ENCODE measurements around the gene DOK7. TPM values are rescaled to one million over a fixed set of nuclear protein-coding genes. Genes with fewer than 3 reads are reported as not detected.
A peak's percentile ranks its signal among the peaks of the same experiment; 100 is the strongest.

Gene DOK7
- total RNA-seq, 1 experiment from 2014 or later = 9.6 TPM

- Histone ChIP-seq H3K4me1 (peaks cover 46% of the 10 kb centered on the region), H3K36me3 (no peaks in the 10 kb centered on the region; the same call in 1 of the 2 replicates), H3K9me3 (replicated peaks) (no peaks in the 10 kb centered on the region), H3K27ac (no peak overlapping the region), H3K4me3 (no peak overlapping the region), H3K27me3 (no peaks in the 10 kb centered on the region)
- peak; percentile 85 to 86 for DNase-seq
These were observed 23.7 kb downstream of the DOK7 start for GRCh38 chr4:3486541-3487540.

- H3K27ac ChIP-seq = no peak overlapping the region
- peaks cover 37% of the 10 kb centered on the region for H3K4me1 ChIP-seq
- DNase-seq = no peak
- no peaks in the 10 kb centered on the region for H3K27me3 ChIP-seq
- no peak overlapping the region for H3K4me3 ChIP-seq
- H3K36me3 ChIP-seq = no peaks in the 10 kb centered on the region; the same call in 1 of the 2 replicates
- H3K9me3 ChIP-seq (replicated peaks) = no peaks in the 10 kb centered on the region
These were observed 24.8 kb downstream of the DOK7 start for GRCh38 chr4:3487861-3488260.

GRCh38 chr4:3488820-3489219, 25.7 kb downstream of the DOK7 start:
- no peak overlapping the region for H3K27ac ChIP-seq
- no peaks in the 10 kb centered on the region for H3K9me3 ChIP-seq (replicated peaks)
- no peaks in the 10 kb centered on the region for H3K27me3 ChIP-seq
- no peaks in the 10 kb centered on the region; the same call in 1 of the 2 replicates for H3K36me3 ChIP-seq
- peaks cover 32% of the 10 kb centered on the region for H3K4me1 ChIP-seq
- H3K4me3 ChIP-seq = no peak overlapping the region
- no peak for DNase-seq

GRCh38 chr4:3489451-3489962, 26.4 kb downstream of the DOK7 start:
- peak; percentile 49 to 50 for DNase-seq
- Histone ChIP-seq H3K4me1 (peaks cover 27% of the 10 kb centered on the region), H3K27me3 (no peaks in the 10 kb centered on the region), H3K4me3 (no peak overlapping the region), H3K27ac (no peak overlapping the region), H3K9me3 (replicated peaks) (no peaks in the 10 kb centered on the region), H3K36me3 (no peaks in the 10 kb centered on the region; the same call in 1 of the 2 replicates)

- no peak for DNase-seq
- Histone ChIP-seq H3K27ac (no peak overlapping the region), H3K9me3 (replicated peaks) (no peaks in the 10 kb centered on the region), H3K4me3 (no peak overlapping the region), H3K4me1 (peaks cover 8% of the 10 kb centered on the region; the same call in 1 of the 2 replicates), H3K36me3 (no peaks in the 10 kb centered on the region; the same call in 1 of the 2 replicates), H3K27me3 (no peaks in the 10 kb centered on the region)
These were observed 28.7 kb downstream of the DOK7 start for GRCh38 chr4:3491681-3492405.

GRCh38 chr4:3492741-3493719, 29.9 kb downstream of the DOK7 start:
- no peaks in the 10 kb centered on the region; the same call in 1 of the 2 replicates for H3K36me3 ChIP-seq
- H3K4me3 ChIP-seq = no peak overlapping the region
- no peak overlapping the region for H3K27ac ChIP-seq
- no peaks in the 10 kb centered on the region for H3K9me3 ChIP-seq (replicated peaks)
- H3K27me3 ChIP-seq = no peaks in the 10 kb centered on the region
- DNase-seq = peak in 1 of 2 experiments; percentile 34
- H3K4me1 ChIP-seq = peaks cover 2% of the 10 kb centered on the region; the same call in 1 of the 2 replicates

GRCh38 chr4:3493720-3494461, 30.8 kb downstream of the DOK7 start:
- H3K4me1 ChIP-seq = peaks cover 2% of the 10 kb centered on the region; the same call in 1 of the 2 replicates
- no peaks in the 10 kb centered on the region for H3K27me3 ChIP-seq
- H3K9me3 ChIP-seq (replicated peaks) = no peaks in the 10 kb centered on the region
- peak in 1 of 2 experiments; percentile 34 for DNase-seq
- H3K4me3 ChIP-seq = no peak overlapping the region
- no peak overlapping the region for H3K27ac ChIP-seq
- no peaks in the 10 kb centered on the region; the same call in 1 of the 2 replicates for H3K36me3 ChIP-seq

- Histone ChIP-seq H3K9me3 (replicated peaks) (no peaks in the 10 kb centered on the region), H3K36me3 (no peaks in the 10 kb centered on the region; the same call in 1 of the 2 replicates), H3K4me1 (peaks cover 2% of the 10 kb centered on the region; the same call in 1 of the 2 replicates), H3K27ac (no peak overlapping the region), H3K27me3 (no peaks in the 10 kb centered on the region), H3K4me3 (no peak overlapping the region)
- peak in 1 of 2 experiments; percentile 41 for DNase-seq
These were observed 31.4 kb downstream of the DOK7 start for GRCh38 chr4:3494462-3494871.

- Histone ChIP-seq H3K9me3 (replicated peaks) (no peaks in the 10 kb centered on the region), H3K4me3 (no peak overlapping the region), H3K4me1 (peaks cover 2% of the 10 kb centered on the region; the same call in 1 of the 2 replicates), H3K27ac (no peak overlapping the region), H3K36me3 (no peaks in the 10 kb centered on the region; the same call in 1 of the 2 replicates), H3K27me3 (no peaks in the 10 kb centered on the region)
- DNase-seq = no peak
These were observed 32.3 kb downstream of the DOK7 start for GRCh38 chr4:3495204-3495975.

- no peak for DNase-seq
- Histone ChIP-seq H3K36me3 (no peaks in the 10 kb centered on the region), H3K9me3 (replicated peaks) (no peaks in the 10 kb centered on the region), H3K27me3 (no peaks in the 10 kb centered on the region), H3K27ac (no peak overlapping the region), H3K4me1 (peaks cover 2% of the 10 kb centered on the region; the same call in 1 of the 2 replicates), H3K4me3 (no peak overlapping the region)
These were observed 32.9 kb downstream of the DOK7 start for GRCh38 chr4:3496021-3496420.

GRCh38 chr4:3497095-3497494, 34.0 kb downstream of the DOK7 start:
- Histone ChIP-seq H3K4me3 (no peak overlapping the region), H3K9me3 (replicated peaks) (no peaks in the 10 kb centered on the region), H3K27ac (no peak overlapping the region), H3K27me3 (no peaks in the 10 kb centered on the region), H3K36me3 (no peaks in the 10 kb centered on the region), H3K4me1 (peaks cover 2% of the 10 kb centered on the region; the same call in 1 of the 2 replicates)
- no peak for DNase-seq

GRCh38 chr4:3497523-3498389, 34.6 kb downstream of the DOK7 start:
- no peak overlapping the region for H3K27ac ChIP-seq

More at GRCh38 chr4:3497523-3498389, 34.6 kb downstream of the DOK7 start:
- H3K4me3 ChIP-seq = no peak overlapping the region
- H3K36me3 ChIP-seq = no peaks in the 10 kb centered on the region
- no peak for DNase-seq
- no peaks in the 10 kb centered on the region for H3K27me3 ChIP-seq
- peaks cover 2% of the 10 kb centered on the region; the same call in 1 of the 2 replicates for H3K4me1 ChIP-seq
- H3K9me3 ChIP-seq (replicated peaks) = no peaks in the 10 kb centered on the region

All from SJCRH30 (cell line).